ENCODE measurements around the gene SPESP1.

DNA sequence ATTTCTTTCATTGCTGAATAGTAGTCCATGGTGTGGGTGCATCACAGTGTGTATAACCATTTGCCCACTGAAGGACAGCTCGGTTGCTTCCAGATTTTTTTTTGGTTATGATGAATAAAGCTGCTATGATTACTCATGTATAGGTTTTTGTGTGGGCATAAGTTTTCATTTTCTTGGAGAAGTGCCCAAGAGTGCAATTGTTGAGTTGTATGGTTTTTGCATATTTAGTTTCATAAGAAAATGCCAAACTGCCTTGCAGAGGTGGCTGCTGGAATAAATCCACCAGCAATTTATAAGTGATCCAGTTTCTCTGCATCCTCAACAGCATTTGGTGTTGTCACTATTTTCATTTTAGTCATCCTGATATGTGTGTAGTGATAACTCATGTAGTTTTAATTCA is 8.4 kb upstream of the SPESP1 start:
- TF ChIP-seq, protein P1, sequence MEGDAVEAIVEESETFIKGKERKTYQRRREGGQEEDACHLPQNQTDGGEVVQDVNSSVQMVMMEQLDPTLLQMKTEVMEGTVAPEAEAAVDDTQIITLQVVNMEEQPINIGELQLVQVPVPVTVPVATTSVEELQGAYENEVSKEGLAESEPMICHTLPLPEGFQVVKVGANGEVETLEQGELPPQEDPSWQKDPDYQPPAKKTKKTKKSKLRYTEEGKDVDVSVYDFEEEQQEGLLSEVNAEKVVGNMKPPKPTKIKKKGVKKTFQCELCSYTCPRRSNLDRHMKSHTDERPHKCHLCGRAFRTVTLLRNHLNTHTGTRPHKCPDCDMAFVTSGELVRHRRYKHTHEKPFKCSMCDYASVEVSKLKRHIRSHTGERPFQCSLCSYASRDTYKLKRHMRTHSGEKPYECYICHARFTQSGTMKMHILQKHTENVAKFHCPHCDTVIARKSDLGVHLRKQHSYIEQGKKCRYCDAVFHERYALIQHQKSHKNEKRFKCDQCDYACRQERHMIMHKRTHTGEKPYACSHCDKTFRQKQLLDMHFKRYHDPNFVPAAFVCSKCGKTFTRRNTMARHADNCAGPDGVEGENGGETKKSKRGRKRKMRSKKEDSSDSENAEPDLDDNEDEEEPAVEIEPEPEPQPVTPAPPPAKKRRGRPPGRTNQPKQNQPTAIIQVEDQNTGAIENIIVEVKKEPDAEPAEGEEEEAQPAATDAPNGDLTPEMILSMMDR (IDR thresholded peaks at IDR 0.05 in 4 of 5, conservative IDR thresholded peaks at IDR 0.05 in 1 of 5) = no peak
- no peak for TF ChIP-seq POLR2A (IDR thresholded peaks at IDR 0.05)

Data from gastrocnemius medialis (tissue), 4 donors.